ENCODE data around the gene COBL.

COBL gene

GRCh38 chr7:51111241-51111940, 205.2 kb downstream of the COBL start:
- TF ChIP-seq CTCF (IDR thresholded peaks at IDR 0.05), result no peak
- Histone ChIP-seq H3K4me2 (ENCODE audit: low read length) (no peak overlapping the region), H3K4me3 (ENCODE audit: low read depth, low read length) (no peak overlapping the region)

GRCh38 chr7:51108134-51108533, 208.5 kb downstream of the COBL start:
- no peak overlapping the region for H3K4me3 ChIP-seq (ENCODE audit: low read depth, low read length)
- H3K4me2 ChIP-seq (ENCODE audit: low read length), result no peak overlapping the region
- no peak overlapping the region for H2AFZ ChIP-seq
- no peaks in the 10 kb centered on the region for H3K27me3 ChIP-seq (ENCODE audit: control insufficient read depth, insufficient read depth, low read length)
- no peaks in the 10 kb centered on the region for H3K4me1 ChIP-seq
- H3K27ac ChIP-seq, result no peak overlapping the region
- no peaks in the 10 kb centered on the region for H3K79me2 ChIP-seq
- no peak overlapping the region for H3K9ac ChIP-seq
- no peak for TF ChIP-seq CTCF (IDR thresholded peaks at IDR 0.05)
- H3K9me3 ChIP-seq (ENCODE audit: control insufficient read depth, low read length), result no peaks in the 10 kb centered on the region
- no peaks in the 10 kb centered on the region for H3K36me3 ChIP-seq (ENCODE audit: control insufficient read depth, insufficient read depth, low read length)

More at GRCh38 chr7:51111241-51111940, 205.2 kb downstream of the COBL start:
- H3K36me3 ChIP-seq (ENCODE audit: control insufficient read depth, insufficient read depth, low read length), result no peaks in the 10 kb centered on the region
- H3K27me3 ChIP-seq (ENCODE audit: control insufficient read depth, insufficient read depth, low read length), result no peaks in the 10 kb centered on the region
- no peak overlapping the region for H3K9ac ChIP-seq
- H3K27ac ChIP-seq, result no peak overlapping the region
- no peak overlapping the region for H2AFZ ChIP-seq
- no peaks in the 10 kb centered on the region for H3K79me2 ChIP-seq
- no peaks in the 10 kb centered on the region for H3K4me1 ChIP-seq
- H3K9me3 ChIP-seq (ENCODE audit: control insufficient read depth, low read length), result no peaks in the 10 kb centered on the region

GRCh38 chr7:51104278-51104677, 212.3 kb downstream of the COBL start:
- H2AFZ ChIP-seq, result no peak overlapping the region
- no peak overlapping the region for H3K9ac ChIP-seq
- no peaks in the 10 kb centered on the region for H3K36me3 ChIP-seq (ENCODE audit: control insufficient read depth, insufficient read depth, low read length)
- no peaks in the 10 kb centered on the region for H3K79me2 ChIP-seq
- H3K9me3 ChIP-seq (ENCODE audit: control insufficient read depth, low read length), result no peaks in the 10 kb centered on the region
- no peak overlapping the region for H3K27ac ChIP-seq
- H3K4me3 ChIP-seq (ENCODE audit: low read depth, low read length), result no peak overlapping the region
- H3K27me3 ChIP-seq (ENCODE audit: control insufficient read depth, insufficient read depth, low read length), result no peaks in the 10 kb centered on the region
- TF ChIP-seq CTCF (IDR thresholded peaks at IDR 0.05), result no peak
- H3K4me2 ChIP-seq (ENCODE audit: low read length), result no peak overlapping the region
- no peaks in the 10 kb centered on the region for H3K4me1 ChIP-seq

- H2AFZ ChIP-seq, result no peak overlapping the region
- no peaks in the 10 kb centered on the region for H3K36me3 ChIP-seq (ENCODE audit: control insufficient read depth, insufficient read depth, low read length)
- no peak overlapping the region for H3K9ac ChIP-seq
- H3K79me2 ChIP-seq, result no peaks in the 10 kb centered on the region
- H3K27ac ChIP-seq, result no peak overlapping the region
- H3K4me3 ChIP-seq (ENCODE audit: low read depth, low read length), result no peak overlapping the region
- no peak overlapping the region for H3K4me2 ChIP-seq (ENCODE audit: low read length)
- no peaks in the 10 kb centered on the region for H3K27me3 ChIP-seq (ENCODE audit: control insufficient read depth, insufficient read depth, low read length)
- no peaks in the 10 kb centered on the region for H3K4me1 ChIP-seq
- H3K9me3 ChIP-seq (ENCODE audit: control insufficient read depth, low read length), result no peaks in the 10 kb centered on the region
- TF ChIP-seq CTCF (IDR thresholded peaks at IDR 0.05), result no peak
These were observed 212.9 kb downstream of the COBL start for GRCh38 chr7:51103718-51104117.

DNA sequence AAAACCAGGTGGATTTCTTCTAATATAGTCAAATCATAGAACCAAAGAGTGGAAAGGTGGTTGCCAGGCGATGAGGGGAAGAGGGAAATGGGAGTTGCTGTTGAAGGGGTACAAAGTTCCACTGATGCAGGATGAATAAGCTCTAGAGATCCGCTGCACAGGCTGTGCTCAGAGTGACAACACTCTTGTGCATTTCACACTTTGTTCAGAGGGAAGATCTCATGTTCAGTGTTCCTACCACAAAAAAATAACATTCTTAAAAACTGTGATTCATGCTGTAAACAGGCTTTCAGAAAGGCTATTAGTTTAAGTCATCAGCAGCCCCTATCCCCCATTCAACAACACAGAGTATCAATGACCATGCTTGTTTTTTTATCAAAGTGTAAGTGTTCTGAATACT, 213.8 kb downstream of the COBL start:
- Histone ChIP-seq H3K9ac (no peak overlapping the region), H3K27me3 (ENCODE audit: control insufficient read depth, insufficient read depth, low read length) (no peaks in the 10 kb centered on the region), H3K79me2 (no peaks in the 10 kb centered on the region), H3K4me2 (ENCODE audit: low read length) (no peak overlapping the region), H3K4me1 (no peaks in the 10 kb centered on the region), H2AFZ (no peak overlapping the region), H3K36me3 (ENCODE audit: control insufficient read depth, insufficient read depth, low read length) (no peaks in the 10 kb centered on the region), H3K27ac (no peak overlapping the region), H3K9me3 (ENCODE audit: control insufficient read depth, low read length) (no peaks in the 10 kb centered on the region), H3K4me3 (ENCODE audit: low read depth, low read length) (no peak overlapping the region)
- no peak for TF ChIP-seq CTCF (IDR thresholded peaks at IDR 0.05)
